ENCODE measurements around the gene TUBG2. TPM values are rescaled to one million over a fixed set of nuclear protein-coding genes. Genes with fewer than 3 reads are reported as not detected.
"Not testable (repeated sequence)": the region's sequence is repeated elsewhere in the genome, so short reads cannot be mapped to it uniquely, and the experiment has no call there.

The TUBG2 gene
- total RNA-seq, 1 experiment from 2014 or later: 21.3 TPM

GRCh38 chr17:42623271-42623670, 35.8 kb upstream of the TUBG2 start:
- Mint-ChIP-seq H3K4me3 (ENCODE audit: unreplicated experiment) (no peak overlapping the region), H3K9me3 (ENCODE audit: unreplicated experiment) (no peaks in the 10 kb centered on the region), H3K27ac (ENCODE audit: low read depth, unreplicated experiment) (no peak overlapping the region), H3K27me3 (ENCODE audit: insufficient read depth, unreplicated experiment) (no peaks in the 10 kb centered on the region), H3K4me1 (ENCODE audit: insufficient read depth, unreplicated experiment) (peaks cover 20% of the 10 kb centered on the region), H3K36me3 (ENCODE audit: insufficient read depth, unreplicated experiment) (no peaks in the 10 kb centered on the region)
- TF ChIP-seq CTCF (IDR thresholded peaks at IDR 0.05; ENCODE audit: unreplicated experiment): no peak
- BruUV-seq (replicated peaks): no TSS peak
- ChIA-PET CTCF (interaction anchor here (0.7 to 7.0 kb wide), 8 partner anchors 9 to 55 kb away, joined by 3 to 61 read pairs (median 6); partner anchors contain the start of genes PLEKHH3 and PSMC3IP), POLR2A (interaction anchor here (1.0 to 8.2 kb wide), 12 partner anchors 14 to 201 kb away, joined by 3 to 110 read pairs (median 7); partner anchors contain the start of genes BECN1, PLEKHH3, PSMC3IP and RETREG3)
- DNase-seq (ENCODE audit: unreplicated experiment): no peak
- intact Hi-C loops (cut with micrococcal nuclease): loop anchor here (5.0 kb wide), 1 partner anchor 54 kb away; the partner anchor contains the start of gene PLEKHH3

GRCh38 chr17:42623732-42624596, 35.1 kb upstream of the TUBG2 start:
- POLR2A ChIA-PET: interaction anchor here (0.5 to 8.2 kb wide), 18 partner anchors 10 to 200 kb away, joined by 3 to 110 read pairs (median 5); partner anchors contain the start of genes BECN1, PLEKHH3, PSMC3IP and RETREG3
- no peak for TF ChIP-seq CTCF (IDR thresholded peaks at IDR 0.05; ENCODE audit: unreplicated experiment)
- Mint-ChIP-seq H3K4me1 (ENCODE audit: insufficient read depth, unreplicated experiment) (peaks cover 14% of the 10 kb centered on the region), H3K4me3 (ENCODE audit: unreplicated experiment) (no peak overlapping the region), H3K9me3 (ENCODE audit: unreplicated experiment) (no peaks in the 10 kb centered on the region), H3K36me3 (ENCODE audit: insufficient read depth, unreplicated experiment) (no peaks in the 10 kb centered on the region), H3K27ac (ENCODE audit: low read depth, unreplicated experiment) (no peak overlapping the region), H3K27me3 (ENCODE audit: insufficient read depth, unreplicated experiment) (no peaks in the 10 kb centered on the region)
- no TSS peak for BruUV-seq (replicated peaks)
- peak; percentile 75 for DNase-seq (ENCODE audit: unreplicated experiment)
- CTCF ChIA-PET: interaction anchor here (0.6 to 7.0 kb wide), 13 partner anchors 10 to 54 kb away, joined by 3 to 61 read pairs (median 4); partner anchors contain the start of genes PLEKHH3 and PSMC3IP
- intact Hi-C loops (cut with micrococcal nuclease): loop anchor here (5.0 kb wide), 1 partner anchor 53 kb away; the partner anchor contains the start of gene PLEKHH3

- H3K9me3 Mint-ChIP-seq (ENCODE audit: unreplicated experiment); intact Hi-C loops (cut with micrococcal nuclease); H3K27me3 Mint-ChIP-seq (ENCODE audit: insufficient read depth, unreplicated experiment); H3K36me3 Mint-ChIP-seq (ENCODE audit: insufficient read depth, unreplicated experiment); BruUV-seq (replicated peaks); DNase-seq (ENCODE audit: unreplicated experiment); H3K4me3 Mint-ChIP-seq (ENCODE audit: unreplicated experiment); H3K27ac Mint-ChIP-seq (ENCODE audit: low read depth, unreplicated experiment): not testable (repeated sequence)
- peaks cover 17% of the 10 kb centered on the region for H3K4me1 Mint-ChIP-seq (ENCODE audit: insufficient read depth, unreplicated experiment)
- ChIA-PET POLR2A (interaction anchor here (0.9 to 3.2 kb wide), 4 partner anchors 9 to 42 kb away, joined by 3 to 18 read pairs (median 5); no protein-coding TSS in a partner anchor), CTCF (interaction anchor here (0.8 to 1.1 kb wide), 2 partner anchors 44 to 45 kb away, joined by 3 to 4 read pairs; no protein-coding TSS in a partner anchor)
Measured at GRCh38 chr17:42627032-42627764, 31.9 kb upstream of the TUBG2 start.

GRCh38 chr17:42629411-42630009, 29.6 kb upstream of the TUBG2 start:
- ChIA-PET POLR2A (interaction anchor here (1.3 to 3.2 kb wide), 9 partner anchors 11 to 51 kb away, joined by 3 to 19 read pairs (median 7); partner anchors contain the start of genes PLEKHH3, RETREG3, TUBG1 and TUBG2), CTCF (interaction anchor here (0.6 to 1.5 kb wide), 3 partner anchors 11 to 319 kb away, joined by 3 to 5 read pairs (median 5); no protein-coding TSS in a partner anchor)
- H3K36me3 Mint-ChIP-seq (ENCODE audit: insufficient read depth, unreplicated experiment): no peaks in the 10 kb centered on the region
- H3K4me3 Mint-ChIP-seq (ENCODE audit: unreplicated experiment): no peak overlapping the region
- peak overlapping the region; percentile 74 for H3K27ac Mint-ChIP-seq (ENCODE audit: low read depth, unreplicated experiment)
- H3K9me3 Mint-ChIP-seq (ENCODE audit: unreplicated experiment): no peaks in the 10 kb centered on the region
- TF ChIP-seq CTCF (IDR thresholded peaks at IDR 0.05; ENCODE audit: unreplicated experiment): no peak
- intact Hi-C loops (cut with micrococcal nuclease): no loop called here
- peak; percentile 87 for DNase-seq (ENCODE audit: unreplicated experiment)
- BruUV-seq (replicated peaks): no TSS peak
- H3K27me3 Mint-ChIP-seq (ENCODE audit: insufficient read depth, unreplicated experiment): no peaks in the 10 kb centered on the region
- H3K4me1 Mint-ChIP-seq (ENCODE audit: insufficient read depth, unreplicated experiment): peaks cover 10% of the 10 kb centered on the region
